GM12875 (cell line): ENCODE measurements around the gene PXDN.

Experiments used
- H3K4me3 ChIP-seq: one replicate; pipeline ENCODE4 v1.5.1; 2011; ENCODE audit warnings: low read depth, low read length, control low read depth
- TF ChIP-seq, protein P1 (sequence below): IDR thresholded peaks from 2 replicates; pipeline ENCODE4 v1.5.1; 2011; ENCODE audit warnings: low read depth, mild to moderate bottlenecking, control low read depth, inconsistent platforms, low read length, moderate library complexity, borderline replicate concordance; ENCODE audit not compliant: insufficient read depth

PXDN gene

GRCh38 chr2:1642066-1642861, 102.1 kb downstream of the PXDN start:
- TF ChIP-seq, protein P1, sequence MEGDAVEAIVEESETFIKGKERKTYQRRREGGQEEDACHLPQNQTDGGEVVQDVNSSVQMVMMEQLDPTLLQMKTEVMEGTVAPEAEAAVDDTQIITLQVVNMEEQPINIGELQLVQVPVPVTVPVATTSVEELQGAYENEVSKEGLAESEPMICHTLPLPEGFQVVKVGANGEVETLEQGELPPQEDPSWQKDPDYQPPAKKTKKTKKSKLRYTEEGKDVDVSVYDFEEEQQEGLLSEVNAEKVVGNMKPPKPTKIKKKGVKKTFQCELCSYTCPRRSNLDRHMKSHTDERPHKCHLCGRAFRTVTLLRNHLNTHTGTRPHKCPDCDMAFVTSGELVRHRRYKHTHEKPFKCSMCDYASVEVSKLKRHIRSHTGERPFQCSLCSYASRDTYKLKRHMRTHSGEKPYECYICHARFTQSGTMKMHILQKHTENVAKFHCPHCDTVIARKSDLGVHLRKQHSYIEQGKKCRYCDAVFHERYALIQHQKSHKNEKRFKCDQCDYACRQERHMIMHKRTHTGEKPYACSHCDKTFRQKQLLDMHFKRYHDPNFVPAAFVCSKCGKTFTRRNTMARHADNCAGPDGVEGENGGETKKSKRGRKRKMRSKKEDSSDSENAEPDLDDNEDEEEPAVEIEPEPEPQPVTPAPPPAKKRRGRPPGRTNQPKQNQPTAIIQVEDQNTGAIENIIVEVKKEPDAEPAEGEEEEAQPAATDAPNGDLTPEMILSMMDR = no peak
- H3K4me3 ChIP-seq = no peak overlapping the region

DNA sequence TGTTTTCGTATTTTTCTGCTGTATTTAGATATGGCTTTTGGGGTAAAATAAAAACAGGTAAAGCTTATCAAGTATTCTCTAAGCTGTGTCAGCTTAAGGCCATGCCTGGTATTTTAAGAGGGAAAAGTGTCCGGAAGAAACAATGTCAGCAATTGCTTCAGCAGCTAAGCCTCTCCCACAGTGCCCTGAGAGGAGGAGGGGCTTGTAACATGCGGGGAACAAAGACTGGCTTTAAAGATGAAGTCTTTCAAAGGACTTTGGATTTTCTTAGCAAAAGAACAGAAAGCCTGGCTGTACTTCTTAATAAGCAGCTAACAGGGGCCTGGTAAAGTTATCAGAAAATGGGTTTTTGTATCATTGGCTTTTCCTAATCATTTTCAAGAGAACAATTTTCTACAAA, 102.8 kb downstream of the PXDN start:
- no peak overlapping the region for H3K4me3 ChIP-seq
- TF ChIP-seq, protein P1 = no peak

DNA sequence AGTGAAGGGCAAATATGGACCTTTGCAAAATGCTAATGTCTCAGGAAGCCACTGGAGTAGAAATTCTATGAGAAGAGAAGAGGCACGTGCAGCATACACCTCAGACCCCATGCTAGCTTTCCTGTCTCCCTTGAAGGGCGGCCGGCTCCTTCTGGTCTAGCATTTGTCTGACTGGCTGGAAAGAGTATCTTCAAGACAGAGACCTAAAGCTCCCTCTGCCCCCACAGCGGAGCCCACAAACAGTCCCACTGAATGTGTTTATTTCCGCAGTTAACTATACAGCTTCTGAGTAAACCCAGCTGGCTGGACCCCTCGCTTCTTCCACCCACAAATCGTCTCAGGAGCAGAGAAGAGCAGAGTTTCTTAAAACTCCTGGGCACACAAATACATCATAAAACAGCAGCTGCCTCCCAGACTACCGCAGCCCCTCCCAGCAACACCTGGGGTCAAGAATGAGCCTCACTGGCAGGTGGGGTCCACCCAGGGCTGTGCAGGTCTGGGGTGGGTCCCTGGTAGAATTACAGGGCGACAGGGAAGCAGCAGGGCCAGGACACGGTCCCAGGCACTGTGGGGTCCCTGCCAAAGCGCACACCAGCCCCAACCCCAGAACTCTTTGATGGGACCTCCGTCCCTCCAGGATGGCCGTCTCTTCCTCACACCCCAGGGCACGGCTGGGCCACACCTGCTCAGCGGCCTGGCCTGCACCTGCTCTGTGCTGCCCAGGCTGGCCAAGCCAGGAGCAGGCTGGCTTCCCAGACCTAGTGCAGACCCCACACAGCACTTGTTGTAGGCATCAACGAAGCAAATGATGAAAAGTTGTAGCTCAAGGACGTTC, 103.8 kb downstream of the PXDN start:
- TF ChIP-seq, protein P1 = no peak

DNA sequence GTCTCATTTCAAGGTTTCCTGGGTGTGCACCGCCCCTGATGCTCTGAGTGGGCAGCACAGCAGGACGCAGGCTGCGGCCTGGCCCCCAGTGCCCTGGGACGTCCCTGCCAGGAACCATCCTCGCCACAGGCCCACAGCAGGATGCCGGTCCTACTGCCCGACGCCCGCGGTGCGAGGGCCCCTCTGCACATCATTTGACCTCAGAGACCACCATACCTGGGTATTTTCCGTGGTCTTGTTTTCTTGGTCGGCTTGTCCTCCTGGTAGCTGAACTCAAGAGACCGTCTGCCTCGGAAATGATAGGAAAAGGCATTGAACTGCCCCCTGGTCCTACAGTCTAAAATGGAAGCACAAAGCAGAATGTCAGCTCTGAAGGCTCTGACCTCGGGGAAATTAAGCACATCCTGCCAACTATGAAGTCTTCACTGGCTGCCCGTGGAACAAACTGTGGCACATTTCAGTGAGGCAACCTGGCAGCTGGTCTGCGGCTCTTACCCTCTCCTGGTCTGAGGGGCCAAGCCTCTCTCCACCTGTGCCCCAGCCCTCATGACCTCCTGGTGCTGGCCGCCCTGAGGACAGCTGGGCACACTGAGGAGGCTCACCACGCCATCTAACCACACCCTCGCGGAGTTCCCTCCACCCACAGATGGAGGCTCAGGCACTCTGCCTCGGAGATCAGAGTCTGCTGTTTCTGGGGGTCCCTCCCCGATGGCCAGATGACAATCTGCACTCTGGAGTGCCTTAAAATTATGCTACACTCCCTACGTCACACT, 105.0 kb downstream of the PXDN start:
- TF ChIP-seq, protein P1 = no peak
- H3K4me3 ChIP-seq = no peak overlapping the region

More for the DNA sequence above, 103.8 kb downstream of the PXDN start:
- no peak overlapping the region for H3K4me3 ChIP-seq

GRCh38 chr2:1638281-1638860, 105.9 kb downstream of the PXDN start:
- no peak overlapping the region for H3K4me3 ChIP-seq
- TF ChIP-seq, protein P1 = no peak

GRCh38 chr2:1636791-1637415, 107.4 kb downstream of the PXDN start:
- TF ChIP-seq, protein P1 = no peak
- H3K4me3 ChIP-seq = no peak overlapping the region
